Nephron progenitor cell (in vitro differentiated cells): ENCODE data around the gene TLR1.
A peak's percentile ranks its signal among the peaks of the same experiment; 100 is the strongest.
"Not testable (repeated sequence)": the region's sequence is repeated elsewhere in the genome, so short reads cannot be mapped to it uniquely, and the experiment has no call there.

Experiments
- DNase-seq: peaks from one replicate; pipeline ENCODE4 v3.0.0; 2021
- H3K27ac Mint-ChIP-seq: 2 replicates; pipeline ENCODE4 v1.8.0; 2021; ENCODE audit warnings: mild to moderate bottlenecking, moderate library complexity, mixed read lengths
- H3K27me3 Mint-ChIP-seq: 2 replicates; pipeline ENCODE4 v1.8.0; 2021; ENCODE audit warnings: mild to moderate bottlenecking, low read depth, mixed read lengths; ENCODE audit not compliant: poor library complexity
- H3K36me3 Mint-ChIP-seq: 2 replicates; pipeline ENCODE4 v1.8.0; 2021; ENCODE audit warnings: low read depth, mixed read lengths
- H3K4me1 Mint-ChIP-seq: 2 replicates; pipeline ENCODE4 v1.8.0; 2021; ENCODE audit warnings: mixed read lengths
- H3K4me3 Mint-ChIP-seq: 2 replicates; pipeline ENCODE4 v1.8.0; 2021; ENCODE audit warnings: mild to moderate bottlenecking, moderate library complexity, mixed read lengths
- H3K9me3 Mint-ChIP-seq: 2 replicates; pipeline ENCODE4 v1.8.0; 2021; ENCODE audit warnings: mild to moderate bottlenecking, moderate library complexity, mixed read lengths
- TF ChIP-seq, protein P1 (sequence below): fragments of 200-600 bp; sonication (generic); IDR thresholded peaks from 2 replicates; pipeline ENCODE4 v1.5.0; 2021; ENCODE audit warnings: antibody characterized with exemption

Gene TLR1

DNA sequence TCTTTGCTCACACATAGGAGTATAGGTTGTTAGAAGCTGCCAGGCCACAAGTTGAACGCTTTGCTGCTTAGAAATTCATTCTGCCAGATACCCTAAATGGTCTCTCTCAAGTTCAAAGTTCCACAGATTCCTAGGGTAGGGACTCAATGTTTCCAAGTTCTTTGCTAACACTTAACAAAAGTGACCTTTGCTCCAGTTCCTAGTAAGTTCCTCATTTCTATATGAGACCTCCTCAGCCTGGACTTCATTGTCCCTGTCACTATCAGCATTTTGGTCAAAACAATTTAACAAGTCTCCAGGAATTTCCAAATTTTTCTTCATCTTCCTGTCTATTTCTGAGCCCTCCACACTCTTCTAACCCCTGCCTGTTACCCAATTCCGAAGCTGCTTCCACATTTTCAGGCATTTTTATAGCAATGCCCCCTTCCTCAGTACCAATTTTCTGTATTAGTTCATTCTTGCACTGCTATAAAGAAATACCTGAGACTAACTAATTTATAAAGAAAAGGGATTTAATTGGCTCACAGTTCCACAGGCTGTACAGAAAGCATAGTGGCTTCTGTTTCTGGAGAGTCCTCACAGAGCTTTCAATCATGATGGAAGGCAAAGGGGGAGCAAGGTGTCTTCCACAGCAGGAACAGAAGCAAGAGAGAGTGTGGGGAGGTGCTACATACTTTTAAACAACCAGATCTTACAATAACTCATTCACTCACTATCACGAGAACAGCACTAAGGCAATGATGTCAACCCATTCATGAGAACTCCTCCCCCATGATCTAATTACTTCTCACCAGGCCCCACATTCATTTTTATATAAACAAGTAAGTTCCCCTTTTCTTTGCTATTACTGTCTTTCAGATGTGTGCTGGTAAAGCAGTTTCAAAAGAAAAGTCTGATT, 11.5 kb upstream of the TLR1 start:
- TF ChIP-seq, protein P1, sequence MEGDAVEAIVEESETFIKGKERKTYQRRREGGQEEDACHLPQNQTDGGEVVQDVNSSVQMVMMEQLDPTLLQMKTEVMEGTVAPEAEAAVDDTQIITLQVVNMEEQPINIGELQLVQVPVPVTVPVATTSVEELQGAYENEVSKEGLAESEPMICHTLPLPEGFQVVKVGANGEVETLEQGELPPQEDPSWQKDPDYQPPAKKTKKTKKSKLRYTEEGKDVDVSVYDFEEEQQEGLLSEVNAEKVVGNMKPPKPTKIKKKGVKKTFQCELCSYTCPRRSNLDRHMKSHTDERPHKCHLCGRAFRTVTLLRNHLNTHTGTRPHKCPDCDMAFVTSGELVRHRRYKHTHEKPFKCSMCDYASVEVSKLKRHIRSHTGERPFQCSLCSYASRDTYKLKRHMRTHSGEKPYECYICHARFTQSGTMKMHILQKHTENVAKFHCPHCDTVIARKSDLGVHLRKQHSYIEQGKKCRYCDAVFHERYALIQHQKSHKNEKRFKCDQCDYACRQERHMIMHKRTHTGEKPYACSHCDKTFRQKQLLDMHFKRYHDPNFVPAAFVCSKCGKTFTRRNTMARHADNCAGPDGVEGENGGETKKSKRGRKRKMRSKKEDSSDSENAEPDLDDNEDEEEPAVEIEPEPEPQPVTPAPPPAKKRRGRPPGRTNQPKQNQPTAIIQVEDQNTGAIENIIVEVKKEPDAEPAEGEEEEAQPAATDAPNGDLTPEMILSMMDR = no peak
- Mint-ChIP-seq H3K27ac (no peak overlapping the region), H3K9me3 (peaks cover 14% of the 10 kb centered on the region), H3K4me3 (no peak overlapping the region), H3K27me3 (peaks cover 11% of the 10 kb centered on the region), H3K4me1 (no peaks in the 10 kb centered on the region), H3K36me3 (no peaks in the 10 kb centered on the region)
- DNase-seq = no peak

DNA sequence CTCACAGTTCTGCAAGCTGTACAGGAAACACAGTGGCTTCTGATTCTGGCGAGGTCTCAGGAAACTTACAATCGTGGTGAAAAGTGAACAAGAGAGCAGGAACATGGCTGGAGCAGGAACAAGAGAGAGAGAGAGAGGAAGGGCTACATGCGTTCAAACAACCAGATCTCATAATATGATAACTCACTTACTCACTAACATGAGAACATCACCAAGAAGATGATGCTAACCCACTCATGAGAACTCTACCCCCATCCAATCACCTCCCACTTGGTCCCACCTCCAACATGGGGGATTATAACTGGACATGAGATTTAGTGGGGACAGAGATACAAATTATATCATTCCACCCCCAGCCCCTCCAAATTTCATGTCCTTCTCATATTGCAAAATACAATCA, 9.8 kb upstream of the TLR1 start:
- Mint-ChIP-seq H3K27me3 (peaks cover 8% of the 10 kb centered on the region), H3K4me3 (no peak overlapping the region), H3K36me3 (no peaks in the 10 kb centered on the region), H3K27ac (no peak overlapping the region), H3K9me3 (peaks cover 17% of the 10 kb centered on the region), H3K4me1 (no peaks in the 10 kb centered on the region)
- TF ChIP-seq, protein P1 = no peak
- DNase-seq = no peak

- H3K9me3 Mint-ChIP-seq = peaks cover 22% of the 10 kb centered on the region
- TF ChIP-seq, protein P1 = no peak
- H3K4me1 Mint-ChIP-seq = no peaks in the 10 kb centered on the region
- no peak overlapping the region for H3K4me3 Mint-ChIP-seq
- H3K27me3 Mint-ChIP-seq = no peaks in the 10 kb centered on the region
- DNase-seq = no peak
- no peak overlapping the region for H3K27ac Mint-ChIP-seq
- H3K36me3 Mint-ChIP-seq = no peaks in the 10 kb centered on the region
Measured at GRCh38 chr4:38811297-38811696, 6.7 kb upstream of the TLR1 start.

GRCh38 chr4:38807462-38807861, 2.9 kb upstream of the TLR1 start:
- peaks cover 31% of the 10 kb centered on the region for H3K9me3 Mint-ChIP-seq
- not testable (repeated sequence) for H3K27ac Mint-ChIP-seq, DNase-seq, H3K27me3 Mint-ChIP-seq, H3K36me3 Mint-ChIP-seq, H3K4me3 Mint-ChIP-seq, H3K4me1 Mint-ChIP-seq

- H3K4me1 Mint-ChIP-seq, H3K27me3 Mint-ChIP-seq, H3K4me3 Mint-ChIP-seq, H3K27ac Mint-ChIP-seq, H3K36me3 Mint-ChIP-seq, DNase-seq: not testable (repeated sequence)
- peaks cover 43% of the 10 kb centered on the region for H3K9me3 Mint-ChIP-seq
Measured at GRCh38 chr4:38806251-38806650, 1.7 kb upstream of the TLR1 start.

DNA sequence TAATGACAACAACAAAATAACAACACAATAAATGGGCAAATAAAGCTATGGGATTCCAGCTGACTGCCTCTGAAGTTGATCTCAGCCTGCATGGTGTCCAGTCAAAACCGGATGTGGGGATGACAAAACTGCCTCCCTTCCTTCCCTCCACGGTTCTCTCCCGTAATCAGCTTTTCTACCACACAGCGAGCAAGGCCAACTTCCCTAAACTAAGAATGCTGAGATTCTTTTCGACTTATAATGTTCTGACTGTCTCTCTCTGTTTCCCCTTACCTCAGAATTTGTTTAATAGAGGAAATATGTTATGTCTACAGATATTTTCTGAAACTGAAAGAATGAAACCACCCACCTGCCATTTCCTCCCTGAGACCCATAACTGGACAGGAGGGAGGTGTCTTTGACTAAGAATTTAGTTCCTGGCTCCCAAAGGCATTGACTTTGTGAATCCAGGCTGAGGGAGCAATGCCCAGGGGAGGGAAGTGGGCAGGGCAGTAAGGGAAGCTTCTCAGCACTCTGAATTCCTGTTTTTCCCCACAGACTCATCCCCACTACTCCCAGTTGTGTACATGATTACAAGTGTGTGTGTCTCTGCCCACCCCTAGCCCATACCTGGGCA, 1.0 kb upstream of the TLR1 start:
- H3K9me3 Mint-ChIP-seq = peaks cover 50% of the 10 kb centered on the region
- no peak for DNase-seq
- peaks cover 8% of the 10 kb centered on the region for H3K36me3 Mint-ChIP-seq
- TF ChIP-seq, protein P1 = no peak
- H3K4me1 Mint-ChIP-seq = no peaks in the 10 kb centered on the region
- no peak overlapping the region for H3K4me3 Mint-ChIP-seq
- H3K27ac Mint-ChIP-seq = peak overlapping the region; percentile 23
- peaks cover 3% of the 10 kb centered on the region for H3K27me3 Mint-ChIP-seq
